HCT116 (cell line): Measurements from ENCODE around the gene PAX2. TPM values are rescaled to one million over a fixed set of nuclear protein-coding genes. Genes with fewer than 3 reads are reported as not detected.

Experiments
- ATAC-seq: fragments of 200-7000 bp; cut with Tn5 transposase; 2 replicates; pipeline ENCODE4 v1.9.1; 2020; ENCODE audit warnings: mild to moderate bottlenecking, moderate library complexity
- BruUV-seq: library from RNA; stranded (reverse); fragments of 400-500 nt; replicated peaks from 2 replicates; lab custom pipeline; 2021; lab: Mats Ljungman, UMichigan
- CTCF ChIA-PET: fragments of 300-600 bp; sonication (Branson Sonifier 250); formaldehyde crosslinking; loops from one replicate; lab custom pipeline; 2021; ENCODE audit warnings: antibody characterized with exemption; lab: Charles Lee
- POLR2A ChIA-PET: fragments of 300-600, 350-600 bp; sonication (Branson Sonifier 250); formaldehyde crosslinking; loops from one replicate; lab custom pipeline; 2021; ENCODE audit warnings: antibody characterized with exemption; lab: Charles Lee
- RAD21 ChIA-PET, 2 experiments: fragments of 300-600 bp; sonication (Branson Sonifier 250); formaldehyde crosslinking; loops; one replicate each; lab custom pipeline; 2023; ENCODE audit warnings: low total read pairs in 2 of 2; ENCODE audit not compliant: uncharacterized antibody in 2 of 2, unreplicated experiment in 2 of 2, low non-redundant PET in 1 of 2; lab: Charles Lee
- DNase-seq: peaks from one replicate; pipeline ENCODE4 v3.0.0-alpha.2; 2010; ENCODE audit warnings: low read depth, low spot score
- H2AFZ ChIP-seq: fragments of 200-600 bp; shearing (Covaris generic), sonication (generic); 2 replicates; pipeline ENCODE4 v1.6.1; 2017; ENCODE audit warnings: low read depth, mixed run types, mixed read lengths, antibody characterized with exemption, low read length; ENCODE audit not compliant: poor library complexity, severe bottlenecking
- H3K27ac ChIP-seq: 2 replicates; pipeline ENCODE4 v1.5.1; 2012; ENCODE audit warnings: low read depth, low read length
- H3K27me3 ChIP-seq: fragments of 200-600 bp; sonication (generic); 2 replicates; pipeline ENCODE4 v1.6.1; 2016; ENCODE audit warnings: mixed run types, low read length, mixed read lengths; ENCODE audit not compliant: insufficient read depth
- H3K36me3 ChIP-seq, 2 experiments: fragments of 200-500 bp in 1 of 2; fragments of 200-600 bp in 1 of 2; sonication (Bioruptor generic) in 1 of 2; sonication (generic) in 1 of 2; 2 replicates each; pipeline versions ENCODE4 v1.5.1 to v1.6.1; 2014 to 2016; ENCODE audit warnings: low read length in 2 of 2, inconsistent platforms in 1 of 2, mixed read lengths in 1 of 2, mixed run types in 1 of 2; ENCODE audit not compliant: insufficient read depth in 2 of 2, control insufficient read depth in 1 of 2
- H3K4me1 ChIP-seq, 2 experiments: fragments of 200-600 bp in 1 of 2; sonication (generic) in 1 of 2; 2 replicates each; pipeline versions ENCODE4 v1.5.1 to v1.6.1; 2012 to 2017; ENCODE audit warnings: low read length in 2 of 2, inconsistent platforms in 1 of 2, mild to moderate bottlenecking in 1 of 2, mixed read lengths in 1 of 2, mixed run types in 1 of 2, moderate library complexity in 1 of 2; ENCODE audit not compliant: insufficient read depth in 2 of 2, control insufficient read depth in 1 of 2
- H3K4me2 ChIP-seq: fragments of 200-600 bp; sonication (generic); 2 replicates; pipeline ENCODE4 v1.6.1; 2017; ENCODE audit warnings: mixed run types, low read length, mixed read lengths
- H3K4me3 ChIP-seq, 2 experiments: fragments of 200-600 bp in 1 of 2; sonication (generic) in 1 of 2; replicated peaks in 1 of 2; 2 replicates each; pipeline ENCODE4 v1.5.1; 2011 to 2016; ENCODE audit warnings: low read length in 2 of 2, control low read depth in 1 of 2, low read depth in 1 of 2, mild to moderate bottlenecking in 1 of 2, mixed read lengths in 1 of 2, mixed run types in 1 of 2
- H3K79me2 ChIP-seq: fragments of 200-600 bp; sonication (generic); 2 replicates; pipeline ENCODE4 v1.6.1; 2017; ENCODE audit warnings: mild to moderate bottlenecking, mixed run types, low read length, moderate library complexity, mixed read lengths; ENCODE audit not compliant: insufficient read depth
- H3K9ac ChIP-seq: fragments of 200-600 bp; sonication (generic); 2 replicates; pipeline ENCODE4 v1.6.1; 2016; ENCODE audit warnings: low read length, mixed read lengths
- H3K9me2 ChIP-seq: fragments of 200-600 bp; sonication (generic), shearing (Covaris generic); 2 replicates; pipeline ENCODE4 v1.6.1; 2017; ENCODE audit warnings: mixed run types, mild to moderate bottlenecking, moderate library complexity; ENCODE audit not compliant: insufficient read depth
- H3K9me3 ChIP-seq, 2 experiments: fragments of 200-500 bp in 1 of 2; fragments of 200-600 bp in 1 of 2; sonication (Bioruptor generic) in 1 of 2; sonication (generic) in 1 of 2; 2 replicates each; pipeline ENCODE4 v1.6.1; 2014 to 2017; ENCODE audit warnings: low read length in 2 of 2, mixed read lengths in 2 of 2, inconsistent platforms in 1 of 2, low read depth in 1 of 2, mild to moderate bottlenecking in 1 of 2, mixed run types in 1 of 2, moderate library complexity in 1 of 2; ENCODE audit not compliant: control insufficient read depth in 1 of 2, insufficient read depth in 1 of 2
- H4K20me1 ChIP-seq: fragments of 200-600 bp; sonication (generic), shearing (Covaris generic); 2 replicates; pipeline ENCODE4 v1.6.1; 2017; ENCODE audit warnings: mixed run types, mild to moderate bottlenecking, moderate library complexity; ENCODE audit not compliant: insufficient read depth
- CBX3 ChIP-seq: IDR thresholded peaks from 2 replicates; pipeline ENCODE4 v1.6.1; 2012; ENCODE audit warnings: low read depth
- CTCF ChIP-seq, 3 experiments: fragments of 200-600 bp in 1 of 3; sonication (generic) in 1 of 3; IDR thresholded peaks in 2 of 3; conservative IDR thresholded peaks in 1 of 3; 2 replicates each; pipeline ENCODE4 v1.5.1; 2012 to 2017; ENCODE audit warnings: low read depth in 2 of 3, low read length in 2 of 3, antibody characterized with exemption in 1 of 3, borderline replicate concordance in 1 of 3, control low read depth in 1 of 3, mild to moderate bottlenecking in 1 of 3, mixed read lengths in 1 of 3, mixed run types in 1 of 3, moderate library complexity in 1 of 3; ENCODE audit not compliant: insufficient read depth in 1 of 3
- EGR1 ChIP-seq: IDR thresholded peaks from 2 replicates; pipeline ENCODE4 v1.6.1; 2012; ENCODE audit warnings: low read depth
- ELF1 ChIP-seq: IDR thresholded peaks from 2 replicates; pipeline ENCODE4 v1.6.1; 2012; ENCODE audit warnings: low read depth, borderline replicate concordance
- EZH2 ChIP-seq: fragments of 200-600 bp; sonication (generic); IDR thresholded peaks from 2 replicates; pipeline ENCODE4 v1.6.1; 2017; ENCODE audit warnings: antibody characterized with exemption, mixed run types
- EZH2phosphoT487 ChIP-seq: fragments of 200-600 bp; IDR thresholded peaks from 2 replicates; pipeline ENCODE4 v1.6.1; 2018; ENCODE audit warnings: antibody characterized with exemption, borderline replicate concordance
- POLR2A ChIP-seq: IDR thresholded peaks from 2 replicates; pipeline ENCODE4 v1.7.0; 2011; ENCODE audit warnings: borderline replicate concordance; ENCODE audit not compliant: insufficient read depth, insufficient read length; ENCODE audit errors: extremely low read depth
- RAD21 ChIP-seq: IDR thresholded peaks from 2 replicates; pipeline ENCODE4 v1.6.1; 2012; ENCODE audit warnings: low read depth, mild to moderate bottlenecking
- SIN3A ChIP-seq: IDR thresholded peaks from 2 replicates; pipeline ENCODE4 v1.6.1; 2012; ENCODE audit warnings: low read depth
- TCF7L2 ChIP-seq: IDR thresholded peaks from 2 replicates; pipeline ENCODE4 v1.7.0; 2011; ENCODE audit warnings: borderline replicate concordance, inconsistent platforms; ENCODE audit not compliant: insufficient read depth, insufficient read length; ENCODE audit errors: extremely low read depth
- YY1 ChIP-seq: IDR thresholded peaks from 2 replicates; pipeline ENCODE4 v1.6.1; 2011; ENCODE audit warnings: low read length, low read depth, moderate library complexity, mild to moderate bottlenecking; ENCODE audit not compliant: insufficient replicate concordance; ENCODE audit errors: extremely low read depth
- ZFX ChIP-seq: fragments of 450-650 bp; IDR thresholded peaks from 2 replicates; pipeline ENCODE4 v1.6.1; 2017
- ZNF274 ChIP-seq: fragments of 200-500 bp; sonication (Bioruptor generic); IDR thresholded peaks from 2 replicates; pipeline ENCODE4 v1.6.1; 2014; ENCODE audit warnings: mild to moderate bottlenecking, low read depth, low read length, inconsistent platforms
- intact Hi-C: fragments of 100-400 bp; cut with micrococcal nuclease; formaldehyde crosslinking; loops from 2 replicates; pipeline ENCODE4 v1.10.0; 2022
- total RNA-seq: library from RNA; stranded (reverse); gene quantifications from one replicate; pipeline ENCODE4 v1.2.1, GENCODE V29; 2021; ENCODE audit not compliant: unreplicated experiment
- TF ChIP-seq, protein P1 (sequence below): IDR thresholded peaks from 2 replicates; pipeline ENCODE4 v1.6.1; 2012
- TF ChIP-seq, protein P2 (sequence below): IDR thresholded peaks from 2 replicates; pipeline ENCODE4 v1.6.1; 2012; ENCODE audit warnings: low read depth
- TF ChIP-seq, protein P3 (sequence below): IDR thresholded peaks from 2 replicates; pipeline ENCODE4 v1.6.1; 2011; ENCODE audit warnings: mild to moderate bottlenecking, low read length, moderate library complexity; ENCODE audit not compliant: insufficient replicate concordance; ENCODE audit errors: extremely low read depth

Gene PAX2
- total RNA-seq, 1 experiment from 2014 or later = 5.0 TPM

GRCh38 chr10:100715101-100715444 is 30.3 kb upstream of the PAX2 start:
- no peak overlapping the region for H3K4me2 ChIP-seq
- BruUV-seq = no TSS peak
- H2AFZ ChIP-seq = no peak overlapping the region
- ChIA-PET RAD21 (no interaction called here), CTCF (no interaction called here), POLR2A (no interaction called here)
- H3K9ac ChIP-seq = no peak overlapping the region
- no peaks in the 10 kb centered on the region for H3K27me3 ChIP-seq
- ATAC-seq (no peak), DNase-seq (no peak)
- H3K27ac ChIP-seq = no peak overlapping the region
- H3K79me2 ChIP-seq = no peaks in the 10 kb centered on the region
- H3K4me1 ChIP-seq = peaks cover 0 to 5% of the 10 kb centered on the region in 2 experiments; a peak in 1 of 4 replicates
- TF ChIP-seq EGR1 (no peak), CTCF (IDR thresholded peaks at IDR 0.05 in 2 of 3, conservative IDR thresholded peaks at IDR 0.05 in 1 of 3; ENCODE audit: borderline replicate concordance in 1 of 3, insufficient read depth in 1 of 3, low read depth in 2 of 3, low read length in 2 of 3) (no peak), EZH2phosphoT487 (no peak), ZFX (no peak), CBX3 (no peak), EZH2 (no peak), YY1 (no peak), TCF7L2 (no peak), SIN3A (no peak), RAD21 (no peak), ZNF274 (no peak), ELF1 (no peak), POLR2A (no peak)
- TF ChIP-seq, protein P1, sequence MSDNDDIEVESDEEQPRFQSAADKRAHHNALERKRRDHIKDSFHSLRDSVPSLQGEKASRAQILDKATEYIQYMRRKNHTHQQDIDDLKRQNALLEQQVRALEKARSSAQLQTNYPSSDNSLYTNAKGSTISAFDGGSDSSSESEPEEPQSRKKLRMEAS = no peak
- TF ChIP-seq, protein P2, sequence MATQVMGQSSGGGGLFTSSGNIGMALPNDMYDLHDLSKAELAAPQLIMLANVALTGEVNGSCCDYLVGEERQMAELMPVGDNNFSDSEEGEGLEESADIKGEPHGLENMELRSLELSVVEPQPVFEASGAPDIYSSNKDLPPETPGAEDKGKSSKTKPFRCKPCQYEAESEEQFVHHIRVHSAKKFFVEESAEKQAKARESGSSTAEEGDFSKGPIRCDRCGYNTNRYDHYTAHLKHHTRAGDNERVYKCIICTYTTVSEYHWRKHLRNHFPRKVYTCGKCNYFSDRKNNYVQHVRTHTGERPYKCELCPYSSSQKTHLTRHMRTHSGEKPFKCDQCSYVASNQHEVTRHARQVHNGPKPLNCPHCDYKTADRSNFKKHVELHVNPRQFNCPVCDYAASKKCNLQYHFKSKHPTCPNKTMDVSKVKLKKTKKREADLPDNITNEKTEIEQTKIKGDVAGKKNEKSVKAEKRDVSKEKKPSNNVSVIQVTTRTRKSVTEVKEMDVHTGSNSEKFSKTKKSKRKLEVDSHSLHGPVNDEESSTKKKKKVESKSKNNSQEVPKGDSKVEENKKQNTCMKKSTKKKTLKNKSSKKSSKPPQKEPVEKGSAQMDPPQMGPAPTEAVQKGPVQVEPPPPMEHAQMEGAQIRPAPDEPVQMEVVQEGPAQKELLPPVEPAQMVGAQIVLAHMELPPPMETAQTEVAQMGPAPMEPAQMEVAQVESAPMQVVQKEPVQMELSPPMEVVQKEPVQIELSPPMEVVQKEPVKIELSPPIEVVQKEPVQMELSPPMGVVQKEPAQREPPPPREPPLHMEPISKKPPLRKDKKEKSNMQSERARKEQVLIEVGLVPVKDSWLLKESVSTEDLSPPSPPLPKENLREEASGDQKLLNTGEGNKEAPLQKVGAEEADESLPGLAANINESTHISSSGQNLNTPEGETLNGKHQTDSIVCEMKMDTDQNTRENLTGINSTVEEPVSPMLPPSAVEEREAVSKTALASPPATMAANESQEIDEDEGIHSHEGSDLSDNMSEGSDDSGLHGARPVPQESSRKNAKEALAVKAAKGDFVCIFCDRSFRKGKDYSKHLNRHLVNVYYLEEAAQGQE = no peak
- TF ChIP-seq, protein P3, sequence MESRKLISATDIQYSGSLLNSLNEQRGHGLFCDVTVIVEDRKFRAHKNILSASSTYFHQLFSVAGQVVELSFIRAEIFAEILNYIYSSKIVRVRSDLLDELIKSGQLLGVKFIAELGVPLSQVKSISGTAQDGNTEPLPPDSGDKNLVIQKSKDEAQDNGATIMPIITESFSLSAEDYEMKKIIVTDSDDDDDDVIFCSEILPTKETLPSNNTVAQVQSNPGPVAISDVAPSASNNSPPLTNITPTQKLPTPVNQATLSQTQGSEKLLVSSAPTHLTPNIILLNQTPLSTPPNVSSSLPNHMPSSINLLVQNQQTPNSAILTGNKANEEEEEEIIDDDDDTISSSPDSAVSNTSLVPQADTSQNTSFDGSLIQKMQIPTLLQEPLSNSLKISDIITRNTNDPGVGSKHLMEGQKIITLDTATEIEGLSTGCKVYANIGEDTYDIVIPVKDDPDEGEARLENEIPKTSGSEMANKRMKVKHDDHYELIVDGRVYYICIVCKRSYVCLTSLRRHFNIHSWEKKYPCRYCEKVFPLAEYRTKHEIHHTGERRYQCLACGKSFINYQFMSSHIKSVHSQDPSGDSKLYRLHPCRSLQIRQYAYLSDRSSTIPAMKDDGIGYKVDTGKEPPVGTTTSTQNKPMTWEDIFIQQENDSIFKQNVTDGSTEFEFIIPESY = no peak
- intact Hi-C loops = no loop called here
- no peak overlapping the region for H3K4me3 ChIP-seq
- no peaks in the 10 kb centered on the region for H4K20me1 ChIP-seq
- H3K9me2 ChIP-seq = no peaks in the 10 kb centered on the region
- H3K9me3 ChIP-seq = no peaks in the 10 kb centered on the region
- no peaks in the 10 kb centered on the region for H3K36me3 ChIP-seq
